Suprapubic skin (tissue), 4 donors: ENCODE data around the gene MBNL2.

ENCODE experiments used
- EP300 ChIP-seq: sonication (generic); formaldehyde crosslinking; IDR thresholded peaks from one replicate; pipeline ENCODE4 v1.6.1; 2017; ENCODE audit warnings: antibody characterized with exemption
- POLR2AphosphoS5 ChIP-seq, 3 donors: sonication (generic); formaldehyde crosslinking; IDR thresholded peaks; one replicate each; pipeline ENCODE4 v1.6.1; 2017; ENCODE audit warnings: antibody characterized with exemption in 3 of 3
- TF ChIP-seq, protein P1 (sequence below), 2 donors: fragments of 200-600 bp in 1 of 2; fragments of 450-650 bp in 1 of 2; sonication (generic) in 1 of 2; IDR thresholded peaks; one replicate each; pipeline ENCODE4 v1.5.1; 2016 to 2019; ENCODE audit warnings: antibody characterized with exemption in 2 of 2, mild to moderate bottlenecking in 1 of 2, moderate library complexity in 1 of 2

DNA sequence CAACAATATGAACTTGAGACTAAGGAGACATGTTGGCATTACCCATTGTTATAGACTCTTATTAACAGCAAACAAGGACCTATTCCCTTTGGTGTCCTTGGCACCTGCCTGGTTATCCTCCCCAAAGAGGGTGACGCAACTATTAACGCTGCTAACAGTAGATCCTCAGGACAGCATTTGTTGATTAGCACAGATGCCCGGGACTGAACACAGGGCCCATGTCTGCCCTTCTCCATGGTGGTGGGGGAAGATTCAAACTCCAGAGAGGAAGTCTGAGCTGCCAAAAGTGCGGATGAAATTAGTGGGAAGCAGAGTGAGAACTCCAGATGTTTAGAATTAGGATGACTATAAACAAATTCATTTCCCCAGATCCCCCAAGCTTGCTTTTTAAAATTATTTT is 110.6 kb downstream of the MBNL2 start:
- no peak for TF ChIP-seq EP300
- TF ChIP-seq, protein P1, sequence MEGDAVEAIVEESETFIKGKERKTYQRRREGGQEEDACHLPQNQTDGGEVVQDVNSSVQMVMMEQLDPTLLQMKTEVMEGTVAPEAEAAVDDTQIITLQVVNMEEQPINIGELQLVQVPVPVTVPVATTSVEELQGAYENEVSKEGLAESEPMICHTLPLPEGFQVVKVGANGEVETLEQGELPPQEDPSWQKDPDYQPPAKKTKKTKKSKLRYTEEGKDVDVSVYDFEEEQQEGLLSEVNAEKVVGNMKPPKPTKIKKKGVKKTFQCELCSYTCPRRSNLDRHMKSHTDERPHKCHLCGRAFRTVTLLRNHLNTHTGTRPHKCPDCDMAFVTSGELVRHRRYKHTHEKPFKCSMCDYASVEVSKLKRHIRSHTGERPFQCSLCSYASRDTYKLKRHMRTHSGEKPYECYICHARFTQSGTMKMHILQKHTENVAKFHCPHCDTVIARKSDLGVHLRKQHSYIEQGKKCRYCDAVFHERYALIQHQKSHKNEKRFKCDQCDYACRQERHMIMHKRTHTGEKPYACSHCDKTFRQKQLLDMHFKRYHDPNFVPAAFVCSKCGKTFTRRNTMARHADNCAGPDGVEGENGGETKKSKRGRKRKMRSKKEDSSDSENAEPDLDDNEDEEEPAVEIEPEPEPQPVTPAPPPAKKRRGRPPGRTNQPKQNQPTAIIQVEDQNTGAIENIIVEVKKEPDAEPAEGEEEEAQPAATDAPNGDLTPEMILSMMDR (IDR thresholded peaks at IDR 0.05): no peak
- TF ChIP-seq POLR2AphosphoS5 (IDR thresholded peaks at IDR 0.05): no peak
